Kidney (tissue), 14 donors: ENCODE measurements around the gene NFIA. TPM values are rescaled to one million over a fixed set of nuclear protein-coding genes. Genes with fewer than 3 reads are reported as not detected.

Experiments used
- DNase-seq, 5 donors: peaks; one replicate each; pipeline ENCODE4 v3.0.0-alpha.2; 2013 to 2020
- FAIRE-seq: peaks from 2 replicates; lab custom pipeline; 2012; peaks lifted over from hg19 to GRCh38; lab: Jason Lieb, UNC
- H3K27ac ChIP-seq, 2 donors: one replicate each; pipeline ENCODE4 v1.7.0; 2013; ENCODE audit warnings: low read depth in 2 of 2, low read length in 2 of 2, inconsistent platforms in 1 of 2
- H3K27me3 ChIP-seq: one replicate; pipeline ENCODE4 v1.7.1; 2013; ENCODE audit warnings: low read length, inconsistent platforms; ENCODE audit not compliant: control insufficient read depth, insufficient read depth
- H3K36me3 ChIP-seq, 3 donors: one replicate each; pipeline versions ENCODE4 v1.7.0 to v1.7.1; 2013; ENCODE audit warnings: low read length in 3 of 3, control low read depth in 1 of 3, inconsistent platforms in 1 of 3; ENCODE audit not compliant: insufficient read depth in 3 of 3, control insufficient read depth in 2 of 3
- H3K4me1 ChIP-seq, 3 donors: one replicate each; pipeline versions ENCODE4 v1.7.0 to v1.7.1; 2013; ENCODE audit warnings: low read length in 3 of 3, inconsistent platforms in 1 of 3, low read depth in 1 of 3; ENCODE audit not compliant: control insufficient read depth in 2 of 3, insufficient read depth in 2 of 3
- H3K4me3 ChIP-seq, 3 donors: one replicate each; pipeline versions ENCODE4 v1.7.0 to v1.8.1; 2013; ENCODE audit warnings: low read length in 3 of 3, control low read depth in 1 of 3, inconsistent platforms in 1 of 3
- H3K9ac ChIP-seq, 3 donors: one replicate each; pipeline versions ENCODE4 v1.7.0 to v1.7.1; 2013; ENCODE audit warnings: low read length in 3 of 3, control low read depth in 1 of 3, inconsistent platforms in 1 of 3
- H3K9me3 ChIP-seq, 3 donors: one replicate each; pipeline versions ENCODE4 v1.7.0 to v1.7.1; 2013; ENCODE audit warnings: low read length in 3 of 3, control low read depth in 1 of 3, inconsistent platforms in 1 of 3; ENCODE audit not compliant: control insufficient read depth in 2 of 3, insufficient read depth in 1 of 3
- intact Hi-C: fragments of 100-400 bp; cut with DNase I; formaldehyde crosslinking; loops from one replicate; pipeline ENCODE4 v1.11.1; 2022
- polyA plus RNA-seq: library from polyadenylated mRNA; stranded (reverse); fragments of 350-450 nt; fragmentation: Illumina TruSeq; extraction: RNeasy Lipid Tissue Mini Kit (QIAGEN cat#74804); gene quantifications from one replicate; pipeline ENCODE4 v1.2.3, GENCODE V29; 2014; ENCODE audit warnings: low read depth, low replicate concordance; ENCODE audit not compliant: insufficient read depth
- total RNA-seq: library from RNA; stranded (reverse); fragmentation: NEBNext Ultra II Directional; extraction: Animal tissue kit (Norgen Biotek cat#: 25700); gene quantifications from one replicate; pipeline ENCODE4 v1.2.1, GENCODE V29; 2021
- TF ChIP-seq, protein P1 (sequence below): IDR thresholded peaks from 3 replicates; pipeline ENCODE4 v1.5.1; 2012; ENCODE audit warnings: mild to moderate bottlenecking, moderate library complexity, borderline replicate concordance; ENCODE audit not compliant: insufficient read depth; ENCODE audit errors: extremely low read depth
- donor health status: control.
- donor health status: control.
- donor health status: control.
- donor health status: control.
- donor health status: control.
- donor health status: DM: yes; HTN: yes; CAD: no.
- donor health status: Normal renal cell carcinoma (clear cell type).

NFIA gene
- total and polyA plus RNA-seq, 2 donors from 2014 or later = 4.8 to 87.5 TPM

GRCh38 chr1:61356995-61357394, 274.6 kb downstream of the NFIA start:
- Histone ChIP-seq H3K4me1 (no peaks in the 10 kb centered on the region), H3K9me3 (no peaks in the 10 kb centered on the region), H3K4me3 (no peak overlapping the region), H3K27me3 (no peaks in the 10 kb centered on the region), H3K9ac (no peak overlapping the region), H3K36me3 (peaks cover 0 to 15% (median 2%) of the 10 kb centered on the region in 3 donors), H3K27ac (no peak overlapping the region)
- intact Hi-C loops = no loop called here
- FAIRE-seq = no peak
- TF ChIP-seq, protein P1, sequence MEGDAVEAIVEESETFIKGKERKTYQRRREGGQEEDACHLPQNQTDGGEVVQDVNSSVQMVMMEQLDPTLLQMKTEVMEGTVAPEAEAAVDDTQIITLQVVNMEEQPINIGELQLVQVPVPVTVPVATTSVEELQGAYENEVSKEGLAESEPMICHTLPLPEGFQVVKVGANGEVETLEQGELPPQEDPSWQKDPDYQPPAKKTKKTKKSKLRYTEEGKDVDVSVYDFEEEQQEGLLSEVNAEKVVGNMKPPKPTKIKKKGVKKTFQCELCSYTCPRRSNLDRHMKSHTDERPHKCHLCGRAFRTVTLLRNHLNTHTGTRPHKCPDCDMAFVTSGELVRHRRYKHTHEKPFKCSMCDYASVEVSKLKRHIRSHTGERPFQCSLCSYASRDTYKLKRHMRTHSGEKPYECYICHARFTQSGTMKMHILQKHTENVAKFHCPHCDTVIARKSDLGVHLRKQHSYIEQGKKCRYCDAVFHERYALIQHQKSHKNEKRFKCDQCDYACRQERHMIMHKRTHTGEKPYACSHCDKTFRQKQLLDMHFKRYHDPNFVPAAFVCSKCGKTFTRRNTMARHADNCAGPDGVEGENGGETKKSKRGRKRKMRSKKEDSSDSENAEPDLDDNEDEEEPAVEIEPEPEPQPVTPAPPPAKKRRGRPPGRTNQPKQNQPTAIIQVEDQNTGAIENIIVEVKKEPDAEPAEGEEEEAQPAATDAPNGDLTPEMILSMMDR = no peak
- no peak for DNase-seq

- Histone ChIP-seq H3K27me3 (no peaks in the 10 kb centered on the region), H3K4me3 (no peak overlapping the region), H3K4me1 (no peaks in the 10 kb centered on the region), H3K9me3 (no peaks in the 10 kb centered on the region), H3K27ac (no peak overlapping the region), H3K9ac (no peak overlapping the region), H3K36me3 (peaks cover 0 to 15% (median 2%) of the 10 kb centered on the region in 3 donors)
- DNase-seq (no peak), FAIRE-seq (no peak)
- intact Hi-C loops = no loop called here
- TF ChIP-seq, protein P1 = no peak
Observed at GRCh38 chr1:61357539-61357938, 275.2 kb downstream of the NFIA start.

DNA sequence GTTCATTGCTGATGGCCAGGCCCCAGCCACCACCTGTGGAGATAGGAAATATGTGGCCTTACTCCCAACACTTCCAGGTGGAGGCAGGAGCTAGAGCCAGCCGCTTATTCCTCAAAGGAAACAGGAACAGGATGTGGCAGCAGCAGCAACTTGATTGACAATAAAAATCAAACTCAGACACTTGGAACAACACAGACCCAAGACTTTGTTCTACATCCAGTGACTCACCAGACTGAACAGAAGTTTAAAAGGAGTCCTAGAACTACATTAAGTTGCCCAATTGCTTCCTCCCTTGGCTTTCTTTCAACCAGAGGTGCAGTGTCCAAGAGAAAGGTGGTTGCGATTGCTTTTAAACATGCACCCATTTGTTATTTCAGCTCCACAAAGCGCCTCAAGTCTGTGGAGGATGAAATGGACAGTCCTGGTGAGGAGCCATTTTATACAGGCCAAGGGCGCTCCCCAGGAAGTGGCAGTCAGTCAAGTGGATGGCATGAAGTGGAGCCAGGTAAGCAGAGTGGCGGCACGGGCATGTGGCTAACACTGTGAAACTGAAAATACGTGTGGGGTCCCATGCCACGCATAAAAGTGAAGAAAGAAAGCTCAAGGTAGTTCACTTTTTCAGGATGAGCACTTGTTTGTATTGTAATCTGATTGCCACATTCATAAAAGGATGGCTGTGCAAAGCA, 276.6 kb downstream of the NFIA start:
- Histone ChIP-seq H3K4me3 (no peak overlapping the region), H3K27ac (no peak overlapping the region), H3K27me3 (no peaks in the 10 kb centered on the region), H3K36me3 (peaks cover 0 to 7% (median 2%) of the 10 kb centered on the region in 3 donors), H3K9ac (no peak overlapping the region), H3K4me1 (no peaks in the 10 kb centered on the region), H3K9me3 (no peaks in the 10 kb centered on the region)
- DNase-seq (no peak), FAIRE-seq (no peak)
- intact Hi-C loops = no loop called here
- TF ChIP-seq, protein P1 = no peak

DNA sequence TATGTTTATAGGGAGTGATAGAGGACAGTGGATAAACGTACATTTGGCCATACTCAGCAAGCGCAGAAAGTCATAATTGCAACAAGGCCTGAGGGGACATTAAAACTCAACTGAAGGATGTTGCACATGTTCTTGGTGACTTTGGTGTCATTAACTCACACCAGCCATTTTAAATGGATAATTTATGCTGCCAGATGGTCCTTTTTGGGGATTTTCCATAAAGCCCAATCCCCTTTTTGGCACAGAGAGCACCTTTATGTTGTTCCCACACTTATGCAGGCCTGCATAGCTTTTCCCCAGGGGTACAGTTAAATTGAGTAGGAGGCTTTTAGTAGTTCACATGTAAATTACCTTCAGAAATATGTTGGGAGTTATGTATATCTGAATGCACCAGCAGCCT, 279.6 kb downstream of the NFIA start:
- Histone ChIP-seq H3K9ac (no peak overlapping the region), H3K36me3 (peaks cover 0 to 2% (median 0%) of the 10 kb centered on the region in 3 donors), H3K9me3 (no peaks in the 10 kb centered on the region), H3K4me3 (no peak overlapping the region), H3K27me3 (no peaks in the 10 kb centered on the region), H3K27ac (no peak overlapping the region), H3K4me1 (no peaks in the 10 kb centered on the region)
- no peak for DNase-seq
- FAIRE-seq = no peak
- intact Hi-C loops = no loop called here
- TF ChIP-seq, protein P1 = no peak
